ENCODE results near the gene PAX7. TPM values are rescaled to one million over a fixed set of nuclear protein-coding genes. Genes with fewer than 3 reads are reported as not detected.
A peak's percentile ranks its signal among the peaks of the same experiment; 100 is the strongest.
"Not testable (repeated sequence)": the region's sequence is repeated elsewhere in the genome, so short reads cannot be mapped to it uniquely, and the experiment has no call there.

PAX7 gene
- total and polyA plus RNA-seq, 2 experiments from 2014 or later, result 0.03 TPM; not detected in 1

GRCh38 chr1:18693256-18694098 lies 62.8 kb downstream of the PAX7 start:
- Mint-ChIP-seq H3K4me1 (peaks cover 11% of the 10 kb centered on the region), H3K27me3 (ENCODE audit: insufficient read depth, low read depth, poor library complexity) (peaks cover 12% of the 10 kb centered on the region), H3K27ac (0 out of 2 replicates have a peak overlapping the region, but pooled peaks have one; percentile 36), H3K9me3 (no peaks in the 10 kb centered on the region; the same call in 2 of the 3 replicates), H3K4me3 (peak overlapping the region; percentile 69), H3K36me3 (ENCODE audit: low read depth) (no peaks in the 10 kb centered on the region)
- H3K36me3 ChIP-seq (ENCODE audit: insufficient read depth), result no peaks in the 10 kb centered on the region
- peak; percentile 96 for DNase-seq (ENCODE audit: low spot score)
- 0 out of 2 replicates have a peak, but pooled peaks cover 3% of the 10 kb centered on the region for H3K4me1 ChIP-seq (ENCODE audit: insufficient read depth)
- H3K4me3 ChIP-seq, result peak overlapping the region; percentile 47
- no peaks in the 10 kb centered on the region for H3K9me2 ChIP-seq (ENCODE audit: insufficient read depth)
- TF ChIP-seq ZNF331 (CRISPR knock-in tag; IDR thresholded peaks at IDR 0.05; ENCODE audit: low read depth) (no peak), CREB1 (CRISPR knock-in tag; IDR thresholded peaks at IDR 0.05; ENCODE audit: low read depth) (no peak)
- TF ChIP-seq, protein P1, sequence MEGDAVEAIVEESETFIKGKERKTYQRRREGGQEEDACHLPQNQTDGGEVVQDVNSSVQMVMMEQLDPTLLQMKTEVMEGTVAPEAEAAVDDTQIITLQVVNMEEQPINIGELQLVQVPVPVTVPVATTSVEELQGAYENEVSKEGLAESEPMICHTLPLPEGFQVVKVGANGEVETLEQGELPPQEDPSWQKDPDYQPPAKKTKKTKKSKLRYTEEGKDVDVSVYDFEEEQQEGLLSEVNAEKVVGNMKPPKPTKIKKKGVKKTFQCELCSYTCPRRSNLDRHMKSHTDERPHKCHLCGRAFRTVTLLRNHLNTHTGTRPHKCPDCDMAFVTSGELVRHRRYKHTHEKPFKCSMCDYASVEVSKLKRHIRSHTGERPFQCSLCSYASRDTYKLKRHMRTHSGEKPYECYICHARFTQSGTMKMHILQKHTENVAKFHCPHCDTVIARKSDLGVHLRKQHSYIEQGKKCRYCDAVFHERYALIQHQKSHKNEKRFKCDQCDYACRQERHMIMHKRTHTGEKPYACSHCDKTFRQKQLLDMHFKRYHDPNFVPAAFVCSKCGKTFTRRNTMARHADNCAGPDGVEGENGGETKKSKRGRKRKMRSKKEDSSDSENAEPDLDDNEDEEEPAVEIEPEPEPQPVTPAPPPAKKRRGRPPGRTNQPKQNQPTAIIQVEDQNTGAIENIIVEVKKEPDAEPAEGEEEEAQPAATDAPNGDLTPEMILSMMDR (conservative IDR thresholded peaks at IDR 0.05; ENCODE audit: low read depth in 2 of 2), result peak; percentile 33 to 59; a peak in 2 of 4 replicates
- peak overlapping the region; percentile 90 for H2AFZ ChIP-seq
- H3K4me2 ChIP-seq, result peak overlapping the region; percentile 65
- H3F3A ChIP-seq (replicated peaks; ENCODE audit: low read depth), result no peaks in the 10 kb centered on the region
- no peaks in the 10 kb centered on the region for H3K79me2 ChIP-seq (replicated peaks; ENCODE audit: insufficient read depth)
- H3K27me3 ChIP-seq (ENCODE audit: insufficient read depth), result peaks cover 15% of the 10 kb centered on the region; the same call in 1 of the 2 replicates
- H4K20me1 ChIP-seq (replicated peaks; ENCODE audit: insufficient read depth), result no peaks in the 10 kb centered on the region
- H3K27ac ChIP-seq (ENCODE audit: low read depth), result no peak overlapping the region
- ATAC-seq, result peak; percentile 96

- peaks cover 15% of the 10 kb centered on the region; the same call in 1 of the 2 replicates for H3K27me3 ChIP-seq (ENCODE audit: insufficient read depth)
- not testable (repeated sequence) for ATAC-seq; H3K36me3 Mint-ChIP-seq (ENCODE audit: low read depth); H3K36me3 ChIP-seq (ENCODE audit: insufficient read depth); H2AFZ ChIP-seq; H3K27ac ChIP-seq (ENCODE audit: low read depth); H3K79me2 ChIP-seq (replicated peaks; ENCODE audit: insufficient read depth); H3K4me3 Mint-ChIP-seq; H4K20me1 ChIP-seq (replicated peaks; ENCODE audit: insufficient read depth); H3K4me1 ChIP-seq (ENCODE audit: insufficient read depth); H3F3A ChIP-seq (replicated peaks; ENCODE audit: low read depth); H3K27ac Mint-ChIP-seq; DNase-seq (ENCODE audit: low spot score); H3K9me2 ChIP-seq (ENCODE audit: insufficient read depth); H3K9me3 Mint-ChIP-seq; H3K4me3 ChIP-seq; H3K27me3 Mint-ChIP-seq (ENCODE audit: insufficient read depth, low read depth, poor library complexity)
- peaks cover 13% of the 10 kb centered on the region for H3K4me1 Mint-ChIP-seq
- 0 out of 2 replicates have a peak overlapping the region, but pooled peaks have one; percentile 65 for H3K4me2 ChIP-seq
These were observed 63.6 kb downstream of the PAX7 start for GRCh38 chr1:18694289-18694688.

DNA sequence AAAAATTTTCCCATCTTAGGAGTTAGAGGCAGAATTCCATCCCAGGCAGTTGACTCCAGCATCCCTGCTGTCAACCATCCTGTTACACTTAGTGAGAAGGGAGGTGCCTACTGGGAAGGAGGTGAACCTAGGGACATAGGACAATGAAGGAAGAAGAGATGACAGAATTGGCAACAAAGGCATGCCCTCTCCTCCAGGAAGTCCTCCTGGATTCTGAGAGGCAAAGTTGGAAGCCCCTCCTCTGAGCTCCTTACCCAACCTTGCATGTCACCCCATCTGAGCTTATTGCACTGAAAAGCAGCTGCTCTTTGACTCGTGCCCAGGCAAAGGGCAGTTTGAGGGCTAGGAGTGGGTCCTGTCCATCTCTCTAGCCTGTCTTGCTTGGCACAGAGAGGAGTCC lies 66.9 kb downstream of the PAX7 start:
- DNase-seq (ENCODE audit: low spot score) (no peak), ATAC-seq (no peak)
- Histone ChIP-seq H4K20me1 (replicated peaks; ENCODE audit: insufficient read depth) (no peaks in the 10 kb centered on the region), H3K27me3 (ENCODE audit: insufficient read depth) (peaks cover 8% of the 10 kb centered on the region; the same call in 1 of the 2 replicates), H3K4me1 (ENCODE audit: insufficient read depth) (0 out of 2 replicates have a peak, but pooled peaks cover 3% of the 10 kb centered on the region), H3K9me2 (ENCODE audit: insufficient read depth) (no peaks in the 10 kb centered on the region), H3K4me2 (no peak overlapping the region), H3K79me2 (replicated peaks; ENCODE audit: insufficient read depth) (no peaks in the 10 kb centered on the region), H3K27ac (ENCODE audit: low read depth) (no peak overlapping the region), H3F3A (replicated peaks; ENCODE audit: low read depth) (no peaks in the 10 kb centered on the region), H3K36me3 (ENCODE audit: insufficient read depth) (no peaks in the 10 kb centered on the region), H3K4me3 (no peak overlapping the region), H2AFZ (no peak overlapping the region)
- H3K9me3 Mint-ChIP-seq, result no peaks in the 10 kb centered on the region
- H3K36me3 Mint-ChIP-seq (ENCODE audit: low read depth), result no peaks in the 10 kb centered on the region
- H3K4me1 Mint-ChIP-seq, result peaks cover 8% of the 10 kb centered on the region
- peaks cover 11% of the 10 kb centered on the region for H3K27me3 Mint-ChIP-seq (ENCODE audit: insufficient read depth, low read depth, poor library complexity)
- no peak overlapping the region for H3K4me3 Mint-ChIP-seq
- no peak overlapping the region for H3K27ac Mint-ChIP-seq
- TF ChIP-seq REST (IDR thresholded peaks at IDR 0.05; ENCODE audit: unreplicated experiment) (no peak), STAT1 (IDR thresholded peaks at IDR 0.05; ENCODE audit: unreplicated experiment) (no peak), POLR2AphosphoS5 (IDR thresholded peaks at IDR 0.05; ENCODE audit: low read depth) (no peak), ZNF114 (CRISPR knock-in tag; IDR thresholded peaks at IDR 0.05) (no peak), JUNB (IDR thresholded peaks at IDR 0.05; ENCODE audit: unreplicated experiment) (no peak)
